AG09309 (cell line): ENCODE data around the gene ZMYND8.
A peak's percentile ranks its signal among the peaks of the same experiment; 100 is the strongest.

Source experiments
- DNase-seq: peaks from one replicate; pipeline ENCODE4 v3.0.0-alpha.2; 2010; ENCODE audit warnings: low read depth
- H3K4me3 ChIP-seq: 2 replicates; pipeline ENCODE4 v1.5.1; 2011; ENCODE audit warnings: mild to moderate bottlenecking, low read depth, low read length, moderate library complexity; ENCODE audit not compliant: control insufficient read depth
- TF ChIP-seq, protein P1 (sequence below): IDR thresholded peaks from 2 replicates; pipeline ENCODE4 v1.5.1; 2011; ENCODE audit warnings: mild to moderate bottlenecking, low read depth, low read length, inconsistent platforms; ENCODE audit not compliant: insufficient read depth, control insufficient read depth; ENCODE audit errors: missing control alignments

Gene ZMYND8

DNA sequence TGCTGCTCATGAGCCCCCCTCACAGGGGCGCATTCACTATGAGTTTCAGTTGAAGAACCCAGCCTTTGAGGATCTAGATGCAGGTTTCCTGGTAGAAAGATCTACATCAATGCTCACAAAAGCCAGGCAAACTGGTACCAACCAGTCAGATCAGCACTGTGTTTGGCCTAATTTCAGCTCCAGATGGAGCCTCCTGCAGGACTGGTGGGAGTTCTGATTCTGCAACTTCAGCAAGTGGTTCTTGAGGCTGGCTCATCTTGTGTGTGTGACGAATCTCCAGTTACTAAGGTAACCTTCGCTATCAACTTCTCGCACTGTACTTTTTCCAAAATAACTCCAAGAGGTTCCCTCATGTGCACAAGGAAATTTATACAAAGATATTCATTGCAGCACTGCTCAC lies 118.8 kb downstream of the ZMYND8 start:
- no peak for DNase-seq
- H3K4me3 ChIP-seq: no peak overlapping the region
- TF ChIP-seq, protein P1, sequence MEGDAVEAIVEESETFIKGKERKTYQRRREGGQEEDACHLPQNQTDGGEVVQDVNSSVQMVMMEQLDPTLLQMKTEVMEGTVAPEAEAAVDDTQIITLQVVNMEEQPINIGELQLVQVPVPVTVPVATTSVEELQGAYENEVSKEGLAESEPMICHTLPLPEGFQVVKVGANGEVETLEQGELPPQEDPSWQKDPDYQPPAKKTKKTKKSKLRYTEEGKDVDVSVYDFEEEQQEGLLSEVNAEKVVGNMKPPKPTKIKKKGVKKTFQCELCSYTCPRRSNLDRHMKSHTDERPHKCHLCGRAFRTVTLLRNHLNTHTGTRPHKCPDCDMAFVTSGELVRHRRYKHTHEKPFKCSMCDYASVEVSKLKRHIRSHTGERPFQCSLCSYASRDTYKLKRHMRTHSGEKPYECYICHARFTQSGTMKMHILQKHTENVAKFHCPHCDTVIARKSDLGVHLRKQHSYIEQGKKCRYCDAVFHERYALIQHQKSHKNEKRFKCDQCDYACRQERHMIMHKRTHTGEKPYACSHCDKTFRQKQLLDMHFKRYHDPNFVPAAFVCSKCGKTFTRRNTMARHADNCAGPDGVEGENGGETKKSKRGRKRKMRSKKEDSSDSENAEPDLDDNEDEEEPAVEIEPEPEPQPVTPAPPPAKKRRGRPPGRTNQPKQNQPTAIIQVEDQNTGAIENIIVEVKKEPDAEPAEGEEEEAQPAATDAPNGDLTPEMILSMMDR: no peak

DNA sequence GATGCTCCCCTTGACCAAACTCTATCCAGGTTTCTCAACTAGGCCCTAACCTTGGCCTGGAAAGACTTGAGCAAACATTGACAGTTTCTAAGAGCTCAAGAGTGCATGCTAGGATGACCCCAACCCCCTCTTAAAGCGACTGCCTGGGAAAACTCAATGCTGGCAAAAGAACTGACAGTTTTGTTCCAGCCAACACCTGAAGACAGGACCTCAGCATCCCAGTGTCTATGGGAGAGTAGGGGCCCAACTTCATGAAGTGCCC lies 119.9 kb downstream of the ZMYND8 start:
- no peak for DNase-seq
- no peak overlapping the region for H3K4me3 ChIP-seq
- TF ChIP-seq, protein P1: no peak

DNA sequence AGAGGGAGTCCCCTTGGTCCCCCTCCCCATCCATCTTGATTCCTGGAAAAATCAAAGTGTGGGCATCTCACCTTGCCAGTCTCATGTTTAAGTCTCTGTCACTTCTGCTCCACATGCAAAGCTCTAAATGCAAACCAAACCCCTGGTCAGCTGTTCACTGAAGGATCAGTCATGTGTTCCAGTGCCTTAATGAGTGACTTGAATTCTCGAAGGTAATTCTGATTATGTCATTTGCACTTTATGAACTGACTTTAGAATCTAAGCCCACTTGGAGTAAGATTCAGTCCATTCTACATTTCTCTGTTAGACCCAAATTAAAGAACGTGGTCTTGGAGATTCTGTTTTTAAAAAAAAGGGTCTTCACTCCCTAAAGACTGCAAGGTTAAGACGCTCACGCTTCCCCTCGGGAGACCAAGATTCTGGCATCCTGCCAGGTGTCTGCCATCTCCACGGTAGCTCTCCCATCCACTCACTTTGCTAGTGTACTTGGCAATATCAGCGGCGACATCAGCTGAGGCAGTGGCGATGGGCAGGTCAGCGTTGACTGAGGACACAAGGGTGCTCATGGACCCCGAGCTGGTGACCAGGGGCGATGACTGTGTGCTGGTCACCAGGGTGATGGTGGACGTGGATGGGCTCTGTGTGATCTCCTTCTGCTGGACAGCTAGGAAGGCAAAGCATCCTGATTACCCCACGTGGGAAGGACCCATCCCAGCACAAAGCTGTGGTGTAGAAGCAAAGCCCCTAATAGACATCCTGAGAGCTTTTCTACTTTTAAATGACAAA lies 120.5 kb downstream of the ZMYND8 start:
- no peak for DNase-seq
- H3K4me3 ChIP-seq: no peak overlapping the region
- TF ChIP-seq, protein P1: no peak

DNA sequence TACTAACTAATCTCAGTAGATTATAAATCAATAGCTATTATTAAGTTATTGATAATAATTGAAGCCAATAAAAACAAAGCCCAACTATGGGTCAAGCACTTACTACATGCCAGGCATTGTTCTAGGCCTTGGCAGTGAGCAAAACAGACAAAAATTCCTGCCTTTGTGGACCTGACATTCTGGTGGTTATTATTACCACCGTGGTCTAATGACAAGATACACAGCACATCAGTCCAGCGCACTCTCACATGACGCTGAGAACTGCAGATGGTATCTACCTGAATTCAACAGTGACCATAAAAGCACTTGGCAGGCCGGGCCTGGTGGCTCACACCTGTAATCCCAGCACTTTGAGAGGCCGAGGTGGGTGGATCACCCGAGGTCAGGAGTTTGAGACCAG lies 121.4 kb downstream of the ZMYND8 start:
- H3K4me3 ChIP-seq: no peak overlapping the region
- TF ChIP-seq, protein P1: no peak

DNA sequence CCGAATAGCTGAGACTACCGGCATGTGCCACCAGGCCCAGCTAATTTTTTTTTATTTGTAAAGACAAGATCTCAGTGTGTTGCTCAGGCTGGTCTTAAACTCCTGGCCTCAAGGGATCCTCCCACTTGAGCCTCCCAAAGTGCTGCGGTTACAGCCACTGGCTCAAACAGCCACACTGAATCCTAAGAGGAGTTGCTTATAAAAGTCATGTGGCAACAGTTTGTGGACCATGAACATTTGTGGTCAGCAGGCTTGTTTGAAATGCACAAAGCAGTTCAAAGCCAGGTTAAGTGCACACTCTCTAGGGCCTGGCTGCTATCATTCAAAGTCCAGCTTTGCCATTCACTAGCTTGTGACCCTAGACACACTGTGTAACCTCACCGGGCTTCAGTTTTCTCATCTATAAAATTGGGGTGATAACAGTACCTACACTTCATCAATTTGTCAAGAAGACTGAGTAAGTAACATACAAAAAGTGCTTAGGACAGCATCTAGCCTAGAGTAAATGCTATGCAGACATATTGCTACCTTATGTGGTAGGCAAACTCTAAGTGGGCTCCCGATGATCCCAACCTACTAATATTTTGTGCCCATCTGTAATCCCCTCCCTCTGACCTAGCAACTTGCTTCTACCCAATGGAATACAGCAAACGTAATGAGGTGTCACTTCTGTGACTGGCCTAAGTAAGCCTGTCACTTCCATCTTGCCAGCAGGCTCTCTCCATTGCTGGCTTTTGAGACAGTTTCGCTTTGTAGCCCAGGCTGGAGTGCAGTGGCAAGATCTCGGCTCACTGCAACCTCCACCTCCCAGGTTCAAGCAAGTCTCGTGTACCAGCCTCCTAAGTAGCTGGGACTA lies 122.9 kb downstream of the ZMYND8 start:
- TF ChIP-seq, protein P1: no peak
- peak; percentile 11 for DNase-seq
- no peak overlapping the region for H3K4me3 ChIP-seq

More for the DNA sequence above, 121.4 kb downstream of the ZMYND8 start:
- no peak for DNase-seq

DNA sequence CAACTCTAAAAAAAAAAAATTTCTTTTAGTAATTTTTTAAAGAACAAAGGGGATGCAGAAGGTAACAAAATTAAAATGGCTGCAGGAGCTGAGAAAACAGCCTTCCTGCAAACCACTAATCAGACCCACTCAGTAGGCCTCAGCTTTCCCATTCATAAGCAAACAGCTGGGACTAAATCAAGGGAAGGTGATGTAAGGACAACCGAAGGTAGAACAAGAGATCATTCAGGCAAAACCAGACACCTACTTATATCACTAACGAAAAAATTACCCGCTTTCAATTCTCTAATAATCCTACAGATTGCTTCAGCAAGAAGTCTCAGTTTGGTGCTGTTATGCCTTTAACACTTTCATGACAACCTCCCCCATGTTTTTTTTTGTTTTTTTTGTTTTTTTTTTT lies 124.0 kb downstream of the ZMYND8 start:
- H3K4me3 ChIP-seq: no peak overlapping the region
- TF ChIP-seq, protein P1: no peak
- DNase-seq: no peak
